ENCODE measurements around the gene RPL28. TPM values are rescaled to one million over a fixed set of nuclear protein-coding genes. Genes with fewer than 3 reads are reported as not detected.

Gene RPL28
- total RNA-seq, 1 donor from 2014 or later = 112 TPM

DNA sequence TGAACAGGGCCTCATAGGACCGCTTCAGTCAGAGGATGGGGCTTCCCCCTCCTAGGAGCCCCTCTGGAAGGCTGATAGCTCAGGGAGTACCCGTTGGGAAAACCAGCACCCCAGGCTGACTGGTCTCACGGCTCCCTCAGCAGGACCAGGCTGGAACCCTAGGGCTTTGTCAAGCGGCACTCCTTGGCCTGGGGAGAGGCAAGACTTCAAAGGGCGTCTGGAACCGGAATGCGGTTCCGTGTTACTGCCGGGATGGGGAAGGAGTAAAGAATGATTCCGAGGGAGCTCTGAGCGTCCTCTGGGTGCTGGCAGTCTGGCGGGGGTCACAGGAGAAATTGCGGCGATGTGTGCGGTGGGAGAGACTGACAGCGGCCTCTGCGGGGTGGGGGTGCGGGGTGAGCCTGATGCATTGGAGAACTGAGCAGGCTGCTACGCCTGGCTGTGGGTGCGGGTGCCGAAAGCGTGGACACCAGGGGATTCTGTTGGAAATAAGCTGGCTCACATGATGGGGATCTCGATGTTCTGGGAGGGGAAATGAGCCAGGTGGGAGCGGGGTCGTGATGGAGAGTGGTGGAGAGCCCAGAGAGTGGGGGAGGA lies 33.1 kb upstream of the RPL28 start:
- FAIRE-seq = no peak
- DNase-seq (ENCODE audit: low spot score in 2 of 2) = no peak

DNA sequence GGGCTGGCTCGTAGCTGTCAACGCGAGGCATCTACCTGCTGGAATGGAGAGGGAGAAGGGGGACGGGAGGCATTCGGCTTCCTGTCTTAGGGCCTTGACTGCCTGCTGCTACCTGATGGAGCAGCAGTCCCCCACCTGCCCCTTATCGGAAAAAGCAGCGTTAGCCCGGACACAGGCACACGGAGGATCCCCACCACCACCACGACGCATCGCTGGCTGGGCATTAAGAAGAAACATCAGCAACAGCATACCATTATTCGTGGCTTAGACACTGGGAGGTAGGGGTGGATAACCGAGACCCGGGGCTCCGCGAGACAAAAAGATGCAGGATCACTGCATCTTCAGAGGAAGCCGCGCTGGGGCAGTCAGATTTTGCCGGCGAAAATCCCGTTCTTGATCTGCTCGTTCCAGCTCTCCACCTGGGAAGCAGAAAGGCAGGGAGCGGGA lies 32.4 kb upstream of the RPL28 start:
- FAIRE-seq = no peak

DNA sequence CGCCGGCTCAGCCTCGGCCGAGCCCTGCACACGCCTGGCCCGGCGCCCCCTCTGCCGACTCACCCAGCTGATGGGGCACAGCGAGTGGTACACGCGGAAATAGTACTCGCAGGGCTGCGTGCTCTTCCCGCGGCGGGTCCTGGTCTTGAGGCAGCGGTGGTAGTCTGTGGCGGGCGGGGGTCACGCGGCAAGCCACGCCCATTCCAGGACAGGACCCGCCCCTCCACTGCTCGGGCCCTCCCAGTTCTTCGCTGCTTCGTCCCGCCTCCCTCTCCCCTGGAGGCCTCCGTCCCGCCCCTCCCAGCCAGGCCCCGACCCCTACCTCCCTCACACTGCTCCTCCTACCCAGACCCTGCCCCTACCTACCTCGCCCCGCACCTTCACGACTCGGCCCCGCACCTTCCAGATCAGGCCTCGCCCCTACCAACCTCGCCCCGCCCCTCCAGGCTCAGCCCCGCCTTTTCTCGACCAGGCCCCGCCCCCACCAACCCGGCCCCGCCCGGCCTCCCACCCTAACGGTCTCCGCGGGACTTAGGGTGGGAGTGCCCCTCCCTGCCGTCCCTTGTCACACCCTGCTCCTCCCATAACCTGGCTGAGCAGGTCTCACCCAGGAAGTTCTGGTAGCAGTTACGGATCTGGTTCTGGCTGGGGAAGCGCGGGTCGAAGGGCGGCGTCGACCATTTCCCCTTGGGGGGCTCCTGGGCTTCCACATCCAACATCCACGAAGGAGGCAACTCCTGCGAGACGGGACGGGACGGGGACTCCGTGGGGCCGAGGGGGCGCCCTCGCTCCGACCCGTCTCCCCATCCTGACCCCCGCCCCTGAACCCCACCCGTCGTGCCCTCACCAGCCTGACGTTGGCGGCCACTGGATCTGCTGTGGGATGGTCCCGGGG lies 31.7 kb upstream of the RPL28 start:
- FAIRE-seq = no peak
- DNase-seq (ENCODE audit: low spot score in 2 of 2) = peak in 1 of 2 donors; percentile 88

More for the DNA sequence above, 32.4 kb upstream of the RPL28 start:
- DNase-seq (ENCODE audit: low spot score in 2 of 2) = no peak

DNA sequence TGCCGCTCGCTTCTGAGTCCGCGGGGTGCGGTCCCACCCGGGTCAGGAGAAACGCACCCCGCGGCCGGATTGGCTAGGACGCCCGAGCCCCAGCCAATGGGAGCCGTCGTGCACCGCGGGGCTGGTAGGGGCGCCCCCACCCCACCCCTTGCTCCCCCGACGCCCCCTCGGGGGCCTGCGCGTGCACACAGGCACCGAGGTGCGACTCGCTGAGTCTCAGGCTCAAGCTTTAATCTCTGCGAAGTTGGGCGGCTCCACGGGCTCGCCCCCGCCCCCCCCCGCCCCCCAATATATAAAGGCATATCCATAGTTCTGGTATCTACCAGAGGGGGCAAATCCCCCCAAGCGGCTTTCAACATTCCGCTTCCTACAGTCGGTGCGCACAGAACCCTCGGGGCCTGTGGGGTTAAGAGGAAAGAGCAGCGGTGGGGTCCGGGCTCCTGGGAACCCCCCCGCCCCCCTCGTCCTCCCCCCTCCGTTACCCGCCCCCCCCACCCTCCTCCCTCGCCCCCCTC lies 31.0 kb upstream of the RPL28 start, which contains the start of gene COX6B2:
TSS of gene COX6B2 (minus strand) at position 22 of the 515 bp plus-strand sequence. CDS start 198 bp downstream, outside the sequence.
- no peak for DNase-seq (ENCODE audit: low spot score in 2 of 2)
- no peak for FAIRE-seq

- DNase-seq (ENCODE audit: low spot score in 2 of 2) = no peak
Observed at GRCh38 chr19:55355213-55355821, 30.4 kb upstream of the RPL28 start.

DNA sequence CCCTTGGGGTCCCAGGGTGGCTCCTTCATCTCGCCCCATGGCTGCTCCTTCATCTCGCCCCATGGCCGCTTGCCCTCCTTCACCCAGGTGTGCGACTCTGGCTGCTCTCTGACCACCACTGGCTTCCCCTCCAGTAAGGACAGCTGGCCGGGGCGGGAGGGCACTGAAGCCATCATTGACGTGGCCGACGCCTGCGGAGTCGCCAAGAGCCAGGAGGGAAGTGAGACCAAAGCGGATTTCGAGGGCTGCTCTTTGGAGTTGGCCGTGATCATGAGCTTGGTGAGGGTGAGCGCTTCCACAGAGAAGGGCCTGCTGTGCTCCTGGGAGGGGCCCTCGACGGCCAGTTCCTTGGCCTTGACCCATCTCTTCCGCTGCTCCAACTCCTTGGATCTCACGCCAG lies 27.2 kb upstream of the RPL28 start:
- FAIRE-seq (no peak), DNase-seq (ENCODE audit: low spot score in 2 of 2) (no peak)

More at GRCh38 chr19:55355213-55355821, 30.4 kb upstream of the RPL28 start:
- no peak for FAIRE-seq

DNA sequence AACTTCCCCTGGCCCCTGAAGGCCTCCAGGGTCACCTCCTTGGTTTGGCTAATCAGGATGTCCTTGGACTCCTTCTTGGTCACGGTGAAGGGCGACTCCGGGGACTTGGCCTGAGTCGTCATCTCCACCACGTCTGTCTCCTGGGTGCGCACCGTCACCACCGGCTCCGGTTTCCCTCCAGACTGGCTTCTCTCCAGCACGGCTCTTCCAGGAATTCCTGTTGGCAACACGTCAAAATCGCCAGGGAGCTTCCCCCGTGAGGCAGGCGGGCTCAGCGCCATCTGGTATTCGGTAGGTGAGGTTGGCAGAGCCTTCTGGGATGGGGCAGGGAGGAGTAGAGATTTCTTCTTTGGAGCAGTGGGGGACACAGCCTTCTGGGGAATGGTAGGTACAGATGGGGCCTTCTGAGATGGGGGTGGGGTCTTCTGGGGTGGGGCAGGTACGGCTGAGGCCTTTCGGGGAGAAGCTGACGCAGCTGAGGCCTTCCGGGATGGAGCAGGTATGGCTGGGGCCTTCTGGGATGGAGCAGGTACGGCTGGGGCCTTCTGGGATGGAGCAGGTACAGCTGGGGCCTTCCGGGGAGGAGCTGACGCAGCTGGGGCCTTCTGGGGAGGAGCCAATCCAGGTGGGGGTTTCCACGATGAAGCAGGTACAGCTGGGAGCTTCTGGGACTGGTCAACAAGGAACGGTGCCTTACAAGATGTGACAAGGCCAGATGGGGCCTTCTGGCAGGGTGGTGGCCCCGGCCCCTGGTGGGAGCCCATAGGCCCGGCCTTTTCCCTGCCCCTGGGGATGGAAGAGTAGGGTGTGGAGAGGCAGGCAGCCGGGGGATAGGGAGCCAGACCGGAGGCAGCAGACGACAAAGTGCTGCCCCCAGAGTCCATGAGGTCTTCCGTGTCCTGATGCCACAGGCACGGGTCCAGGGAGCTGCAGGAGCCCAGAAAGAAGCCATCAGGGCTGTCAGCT lies 26.5 kb upstream of the RPL28 start:
- no peak for DNase-seq (ENCODE audit: low spot score in 2 of 2)
- FAIRE-seq = no peak

DNA sequence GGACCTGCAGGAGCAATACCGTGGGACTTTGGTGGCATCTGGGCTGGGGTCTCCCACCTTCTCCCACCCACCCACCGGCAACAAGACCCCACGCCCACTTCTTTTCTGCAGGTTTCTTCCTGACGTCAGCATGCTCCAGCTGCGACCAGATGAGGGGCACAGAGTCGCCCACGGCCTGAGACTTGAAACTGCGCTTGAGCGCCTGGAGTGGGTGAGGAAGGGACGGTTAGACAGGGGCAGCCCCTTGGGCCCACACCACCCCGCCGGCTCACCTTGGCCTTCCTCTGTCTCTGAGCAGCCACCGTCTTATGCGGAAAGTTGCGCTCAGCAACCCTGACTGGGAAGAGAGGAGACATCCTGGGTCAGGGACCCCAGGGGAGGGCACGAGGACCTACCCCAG lies 24.8 kb upstream of the RPL28 start:
- DNase-seq (ENCODE audit: low spot score in 2 of 2) (no peak), FAIRE-seq (no peak)

DNA sequence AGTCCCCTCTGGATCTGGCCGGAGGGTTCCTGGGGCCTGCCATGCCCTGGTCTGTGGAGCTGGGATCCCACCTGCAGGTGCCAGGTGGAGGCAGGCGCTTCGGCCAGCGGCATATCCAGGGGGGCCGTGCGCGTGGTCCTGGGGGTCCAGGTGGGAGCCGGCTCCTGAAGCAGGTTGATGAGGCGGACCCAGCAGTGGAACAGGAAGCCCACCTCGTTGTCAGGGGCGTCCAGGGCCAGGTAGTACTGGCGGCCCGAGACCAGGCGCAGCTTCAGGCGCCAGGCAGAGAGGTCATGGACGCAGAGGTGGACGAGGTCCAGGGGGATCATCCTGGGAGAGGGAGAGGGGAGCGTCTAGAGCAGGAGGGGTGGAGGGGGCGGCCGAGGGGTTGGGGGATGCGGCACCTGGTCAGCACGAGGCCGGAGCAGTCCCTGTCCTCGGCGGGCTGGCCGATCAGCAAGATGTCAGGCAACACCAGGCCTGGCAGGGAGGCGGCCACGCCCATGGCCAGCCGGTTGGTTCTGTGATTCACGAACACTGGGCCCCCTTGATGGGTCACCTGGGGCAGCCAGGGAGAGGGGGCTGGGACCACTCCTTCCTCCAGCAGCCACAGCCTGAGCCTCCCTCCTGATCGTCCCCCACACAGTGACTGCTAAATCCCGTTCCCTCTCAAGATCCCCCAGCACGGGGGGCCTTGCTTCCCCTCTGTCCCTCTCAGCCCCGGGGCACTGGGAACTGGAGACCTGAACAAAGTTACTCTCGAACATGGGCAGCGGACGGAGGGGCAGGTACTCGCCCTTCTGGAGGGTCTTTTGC lies 23.4 kb upstream of the RPL28 start:
- DNase-seq (ENCODE audit: low spot score in 2 of 2) (no peak), FAIRE-seq (no peak)

DNA sequence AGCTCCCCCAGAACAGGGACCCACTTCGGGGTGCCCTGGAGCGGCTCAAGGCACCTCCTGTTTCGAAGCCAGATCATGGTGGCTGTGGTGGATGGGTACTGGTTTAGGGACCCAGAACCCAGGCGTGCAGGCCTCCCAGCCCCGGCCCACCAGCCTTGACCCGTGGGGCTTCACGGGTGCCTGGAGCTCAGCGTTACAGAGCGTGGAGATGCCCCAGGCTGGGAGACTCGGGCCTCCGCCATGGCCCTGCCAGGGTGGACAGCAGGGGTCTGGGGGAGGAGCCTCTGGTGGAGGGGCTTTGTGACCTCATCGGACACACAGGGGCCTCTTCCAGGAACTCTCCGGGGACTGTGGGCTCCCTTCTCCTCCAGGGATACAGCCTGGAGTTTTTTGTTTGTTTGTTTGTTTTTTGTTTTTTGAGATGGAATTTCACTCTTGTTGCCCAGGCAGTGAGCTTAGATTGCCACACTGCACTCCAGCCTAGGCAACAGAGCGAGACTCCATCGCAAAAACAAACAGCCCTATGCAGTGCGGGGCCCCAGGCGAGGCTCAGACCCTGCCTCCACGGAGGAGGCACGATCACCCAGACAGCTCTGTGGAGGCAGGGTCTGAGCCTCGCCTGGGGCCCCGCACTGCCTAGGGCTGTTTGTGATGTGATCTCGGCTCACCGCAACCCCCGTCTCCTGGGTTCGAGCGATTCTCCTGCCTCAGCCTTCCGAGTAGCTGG lies 22.6 kb upstream of the RPL28 start, which contains the start of gene GARIN5B:
TSS of gene GARIN5B (minus strand) at position 271 of the 727 bp plus-strand sequence. CDS start at position 77, 194 bp downstream.
- FAIRE-seq = no peak
- DNase-seq (ENCODE audit: low spot score in 2 of 2) = no peak

DNA sequence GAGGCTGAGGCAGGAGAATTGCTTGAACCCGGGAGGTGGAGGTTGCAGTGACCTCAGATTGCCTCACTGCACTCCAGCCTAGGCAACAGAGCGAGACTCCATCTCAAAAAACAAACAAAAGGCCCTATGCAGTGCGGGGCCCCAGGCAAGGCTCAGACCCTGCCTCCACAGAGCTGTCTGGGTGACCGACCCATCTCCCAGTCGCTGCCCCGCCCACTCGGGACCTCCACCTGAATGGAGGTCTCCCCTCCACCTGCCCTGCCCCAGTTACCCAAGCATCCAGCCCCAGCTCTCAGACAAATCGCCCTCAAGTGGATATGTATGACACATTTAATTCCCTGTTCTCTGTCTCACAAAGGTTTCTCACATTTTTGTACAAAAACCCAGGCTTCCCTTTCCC lies 20.5 kb upstream of the RPL28 start:
- FAIRE-seq = no peak
- no peak for DNase-seq (ENCODE audit: low spot score in 2 of 2)

- FAIRE-seq (no peak), DNase-seq (ENCODE audit: low spot score in 2 of 2) (no peak)
Observed at GRCh38 chr19:55365964-55366363, 19.8 kb upstream of the RPL28 start.

DNA sequence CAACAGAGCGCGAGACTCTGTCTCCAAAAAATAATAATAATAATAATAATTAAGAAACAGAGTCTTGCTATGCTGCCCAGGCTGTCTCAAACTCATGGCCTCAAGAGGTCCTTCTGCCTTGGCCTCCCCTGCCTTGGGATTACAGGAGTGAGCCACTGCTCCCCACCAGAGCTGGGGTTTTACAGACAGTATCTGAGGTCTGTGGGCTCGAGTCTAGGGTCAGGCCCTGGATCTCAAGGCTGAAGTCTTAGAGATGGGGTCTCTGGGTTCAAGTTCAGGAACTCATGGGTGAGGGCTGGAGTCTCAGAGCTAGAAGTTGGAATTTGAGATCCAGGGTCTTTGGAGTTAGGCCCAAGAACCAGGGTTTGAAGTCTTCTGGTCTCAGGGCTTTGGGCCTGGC lies 18.9 kb upstream of the RPL28 start:
- DNase-seq (ENCODE audit: low spot score in 2 of 2) (no peak), FAIRE-seq (no peak)

GRCh38 chr19:55368106-55368505 lies 17.6 kb upstream of the RPL28 start:
- no peak for FAIRE-seq
- no peak for DNase-seq (ENCODE audit: low spot score in 2 of 2)

- no peak for FAIRE-seq
- DNase-seq (ENCODE audit: low spot score in 2 of 2) = no peak
Observed at GRCh38 chr19:55368701-55369563, 16.8 kb upstream of the RPL28 start.

- FAIRE-seq (no peak), DNase-seq (ENCODE audit: low spot score in 2 of 2) (peak; percentile 68 to 86)
Observed at GRCh38 chr19:55369653-55370304, 16.0 kb upstream of the RPL28 start.
